ENCODE measurements around the gene PAGE4. TPM values are rescaled to one million over a fixed set of nuclear protein-coding genes. Genes with fewer than 3 reads are reported as not detected.

Gene PAGE4
- total RNA-seq, 1 experiment from 2014 or later: not detected

DNA sequence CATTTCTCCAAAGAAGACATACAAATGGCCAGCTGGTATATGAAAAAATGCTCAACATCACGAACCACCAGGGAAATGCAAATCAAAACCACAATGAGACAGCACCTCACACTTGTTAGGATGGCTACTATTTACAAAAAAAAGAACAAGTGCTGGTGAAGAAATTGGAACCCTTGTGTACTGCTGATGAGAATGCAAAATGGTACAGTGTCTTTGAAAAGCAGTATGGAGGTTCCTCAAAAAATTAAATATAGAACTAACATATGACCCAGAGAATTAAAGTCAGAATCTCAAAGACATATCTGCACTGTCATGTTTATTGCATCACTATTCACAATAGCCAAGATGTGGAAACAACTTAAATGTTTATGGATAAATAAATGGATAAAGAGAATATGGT is 20.9 kb downstream of the PAGE4 start:
- Histone ChIP-seq H3K9me2 (replicated peaks; ENCODE audit: low read length) (no peaks in the 10 kb centered on the region), H3K4me2 (ENCODE audit: low read length) (no peak overlapping the region), H3K9me3 (ENCODE audit: low read length) (no peaks in the 10 kb centered on the region), H3K4me3 (ENCODE audit: low read length) (no peak overlapping the region), H3K27me3 (ENCODE audit: low read length) (peaks cover 27% of the 10 kb centered on the region), H3K36me3 (ENCODE audit: low read depth, low read length) (no peaks in the 10 kb centered on the region), H3K27ac (ENCODE audit: low read length) (no peak overlapping the region), H3K9ac (ENCODE audit: low read length) (no peak overlapping the region), H2AFZ (ENCODE audit: low read length) (no peak overlapping the region), H3K4me1 (ENCODE audit: insufficient read depth, low read length) (no peaks in the 10 kb centered on the region), H3F3A (ENCODE audit: low read length, unreplicated experiment) (no peaks in the 10 kb centered on the region), H3K79me2 (ENCODE audit: low read length) (no peaks in the 10 kb centered on the region), H4K20me1 (ENCODE audit: low read length) (no peaks in the 10 kb centered on the region)
- BruUV-seq (replicated peaks): no TSS peak
- no peak for DNase-seq
- ATAC-seq: no peak
- POLR2A ChIA-PET (ENCODE audit: unreplicated experiment): no interaction called here
- TF ChIP-seq EZH2phosphoT487 (IDR thresholded peaks at IDR 0.05; ENCODE audit: borderline replicate concordance, low read length): no peak
- no peak for TF ChIP-seq EZH2 (IDR thresholded peaks at IDR 0.05; ENCODE audit: low read length, unreplicated experiment)
- TF ChIP-seq, protein P1, sequence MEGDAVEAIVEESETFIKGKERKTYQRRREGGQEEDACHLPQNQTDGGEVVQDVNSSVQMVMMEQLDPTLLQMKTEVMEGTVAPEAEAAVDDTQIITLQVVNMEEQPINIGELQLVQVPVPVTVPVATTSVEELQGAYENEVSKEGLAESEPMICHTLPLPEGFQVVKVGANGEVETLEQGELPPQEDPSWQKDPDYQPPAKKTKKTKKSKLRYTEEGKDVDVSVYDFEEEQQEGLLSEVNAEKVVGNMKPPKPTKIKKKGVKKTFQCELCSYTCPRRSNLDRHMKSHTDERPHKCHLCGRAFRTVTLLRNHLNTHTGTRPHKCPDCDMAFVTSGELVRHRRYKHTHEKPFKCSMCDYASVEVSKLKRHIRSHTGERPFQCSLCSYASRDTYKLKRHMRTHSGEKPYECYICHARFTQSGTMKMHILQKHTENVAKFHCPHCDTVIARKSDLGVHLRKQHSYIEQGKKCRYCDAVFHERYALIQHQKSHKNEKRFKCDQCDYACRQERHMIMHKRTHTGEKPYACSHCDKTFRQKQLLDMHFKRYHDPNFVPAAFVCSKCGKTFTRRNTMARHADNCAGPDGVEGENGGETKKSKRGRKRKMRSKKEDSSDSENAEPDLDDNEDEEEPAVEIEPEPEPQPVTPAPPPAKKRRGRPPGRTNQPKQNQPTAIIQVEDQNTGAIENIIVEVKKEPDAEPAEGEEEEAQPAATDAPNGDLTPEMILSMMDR (conservative IDR thresholded peaks at IDR 0.05; ENCODE audit: low read depth, low read length): no peak
- CTCF ChIA-PET: no interaction called here
- intact Hi-C loops (cut with micrococcal nuclease): no loop called here

DNA sequence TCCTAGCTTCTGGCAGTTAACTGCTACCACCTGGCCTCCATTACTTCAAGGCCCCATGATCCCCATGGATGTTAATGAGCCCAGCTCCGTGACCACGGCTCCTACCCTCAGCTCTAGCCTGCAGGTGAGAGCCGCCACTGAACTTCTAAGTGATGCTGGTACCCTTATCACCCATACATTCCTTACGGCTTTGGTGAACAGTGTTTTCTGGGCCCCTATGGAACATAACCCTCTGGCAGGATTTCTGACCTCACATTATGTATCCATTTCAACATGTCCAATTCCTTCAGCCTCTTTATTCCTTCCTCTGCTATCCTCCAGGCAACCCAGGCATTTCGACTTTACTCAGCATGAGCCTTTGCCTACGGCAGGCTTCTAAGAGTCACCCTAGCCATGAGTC is 24.6 kb downstream of the PAGE4 start:
- H3K27ac ChIP-seq (ENCODE audit: low read length): no peak overlapping the region
- intact Hi-C loops (cut with micrococcal nuclease): no loop called here
- peaks cover 11% of the 10 kb centered on the region; the same call in 1 of the 2 replicates for H3K27me3 ChIP-seq (ENCODE audit: low read length)
- POLR2A ChIA-PET (ENCODE audit: unreplicated experiment): no interaction called here
- TF ChIP-seq, protein P1 (conservative IDR thresholded peaks at IDR 0.05; ENCODE audit: low read depth, low read length): no peak
- no peaks in the 10 kb centered on the region for H3K9me3 ChIP-seq (ENCODE audit: low read length)
- no peak overlapping the region for H2AFZ ChIP-seq (ENCODE audit: low read length)
- H4K20me1 ChIP-seq (ENCODE audit: low read length): no peaks in the 10 kb centered on the region
- CTCF ChIA-PET: no interaction called here
- no peak overlapping the region for H3K4me2 ChIP-seq (ENCODE audit: low read length)
- BruUV-seq (replicated peaks): no TSS peak
- H3F3A ChIP-seq (ENCODE audit: low read length, unreplicated experiment): no peaks in the 10 kb centered on the region
- no peaks in the 10 kb centered on the region for H3K4me1 ChIP-seq (ENCODE audit: insufficient read depth, low read length)
- no peak overlapping the region for H3K4me3 ChIP-seq (ENCODE audit: low read length)
- no peak for DNase-seq
- ATAC-seq: no peak
- H3K9ac ChIP-seq (ENCODE audit: low read length): no peak overlapping the region
- H3K9me2 ChIP-seq (replicated peaks; ENCODE audit: low read length): no peaks in the 10 kb centered on the region
- H3K36me3 ChIP-seq (ENCODE audit: low read depth, low read length): no peaks in the 10 kb centered on the region
- H3K79me2 ChIP-seq (ENCODE audit: low read length): no peaks in the 10 kb centered on the region

DNA sequence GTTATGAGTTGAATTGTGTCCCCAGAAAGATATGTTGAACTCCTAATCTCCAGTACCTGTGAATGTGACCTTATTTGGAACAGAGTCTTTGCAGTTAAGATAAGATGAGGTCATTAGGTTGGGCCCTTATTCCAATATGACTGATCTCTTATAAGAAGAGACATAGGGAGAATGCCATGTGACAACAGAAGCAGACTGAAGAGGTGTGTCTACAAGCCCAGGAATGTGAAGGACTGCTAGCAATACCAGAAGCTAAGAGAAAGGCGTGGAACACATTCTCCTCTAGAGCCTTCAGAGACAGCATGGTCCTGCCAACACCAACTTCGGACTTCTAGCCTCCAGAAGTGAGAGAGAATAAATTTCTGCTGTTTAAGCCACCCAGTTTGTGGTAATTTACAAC is 27.7 kb downstream of the PAGE4 start:
- Histone ChIP-seq H3K27ac (ENCODE audit: low read length) (no peak overlapping the region), H3K4me1 (ENCODE audit: insufficient read depth, low read length) (no peaks in the 10 kb centered on the region), H3F3A (ENCODE audit: low read length, unreplicated experiment) (no peaks in the 10 kb centered on the region), H3K9ac (ENCODE audit: low read length) (no peak overlapping the region), H3K79me2 (ENCODE audit: low read length) (no peaks in the 10 kb centered on the region), H3K9me3 (ENCODE audit: low read length) (no peaks in the 10 kb centered on the region), H3K36me3 (ENCODE audit: low read depth, low read length) (no peaks in the 10 kb centered on the region), H3K4me2 (ENCODE audit: low read length) (no peak overlapping the region), H4K20me1 (ENCODE audit: low read length) (no peaks in the 10 kb centered on the region), H2AFZ (ENCODE audit: low read length) (no peak overlapping the region), H3K9me2 (replicated peaks; ENCODE audit: low read length) (no peaks in the 10 kb centered on the region), H3K27me3 (ENCODE audit: low read length) (0 out of 2 replicates have a peak, but pooled peaks cover 10% of the 10 kb centered on the region), H3K4me3 (ENCODE audit: low read length) (no peak overlapping the region)
- ATAC-seq: no peak
- no peak for TF ChIP-seq EZH2phosphoT487 (IDR thresholded peaks at IDR 0.05; ENCODE audit: borderline replicate concordance, low read length)
- TF ChIP-seq EZH2 (IDR thresholded peaks at IDR 0.05; ENCODE audit: low read length, unreplicated experiment): no peak
- intact Hi-C loops (cut with micrococcal nuclease): no loop called here
- no peak for DNase-seq
- BruUV-seq (replicated peaks): no TSS peak
- ChIA-PET CTCF (no interaction called here), POLR2A (ENCODE audit: unreplicated experiment) (no interaction called here)
